GM18526 (cell line): Measurements from ENCODE around the gene WDR31.

Source experiments
- POLR2A ChIP-seq: IDR thresholded peaks from 3 replicates; pipeline ENCODE4 v1.6.1; 2011; ENCODE audit not compliant: insufficient read length; ENCODE audit errors: extremely low read depth

The WDR31 gene

DNA sequence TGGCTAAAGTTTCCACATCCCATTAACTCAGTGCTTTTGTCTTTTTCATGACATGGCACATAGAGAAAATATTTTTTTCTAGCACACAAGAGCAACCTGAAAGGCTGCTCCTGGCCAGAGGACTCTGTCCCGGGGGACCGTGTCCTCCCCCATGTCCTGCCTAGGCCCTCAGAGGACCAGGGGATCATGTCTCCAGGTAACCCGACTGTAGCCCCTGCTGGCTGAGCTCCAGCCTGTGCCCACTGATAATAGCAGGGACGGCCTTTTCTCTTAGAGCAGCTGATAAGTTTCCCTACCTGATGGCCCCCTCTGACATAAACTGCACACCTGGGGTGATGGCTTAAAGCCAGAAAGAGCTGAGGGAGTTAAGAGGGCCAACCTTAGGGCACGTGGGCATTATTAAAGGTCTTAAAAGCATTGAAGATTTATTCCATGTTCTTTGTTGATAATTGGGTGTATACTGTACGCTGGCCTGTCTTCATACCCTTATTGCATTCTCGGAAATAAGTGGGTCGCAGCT is 30.8 kb upstream of the WDR31 start:
- no peak for TF ChIP-seq POLR2A

DNA sequence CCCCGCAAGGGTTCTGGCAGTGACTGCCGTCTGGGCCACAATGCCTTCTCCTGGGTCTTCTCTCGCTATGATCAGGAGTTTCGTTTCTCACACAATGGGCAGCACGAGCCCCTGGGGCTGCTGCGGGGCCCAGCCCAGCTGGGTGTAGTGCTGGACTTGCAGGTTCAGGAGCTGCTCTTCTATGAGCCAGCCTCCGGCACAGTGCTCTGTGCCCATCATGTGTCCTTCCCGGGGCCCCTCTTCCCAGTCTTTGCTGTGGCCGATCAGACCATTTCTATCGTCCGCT is 29.7 kb upstream of the WDR31 start:
- no peak for TF ChIP-seq POLR2A

DNA sequence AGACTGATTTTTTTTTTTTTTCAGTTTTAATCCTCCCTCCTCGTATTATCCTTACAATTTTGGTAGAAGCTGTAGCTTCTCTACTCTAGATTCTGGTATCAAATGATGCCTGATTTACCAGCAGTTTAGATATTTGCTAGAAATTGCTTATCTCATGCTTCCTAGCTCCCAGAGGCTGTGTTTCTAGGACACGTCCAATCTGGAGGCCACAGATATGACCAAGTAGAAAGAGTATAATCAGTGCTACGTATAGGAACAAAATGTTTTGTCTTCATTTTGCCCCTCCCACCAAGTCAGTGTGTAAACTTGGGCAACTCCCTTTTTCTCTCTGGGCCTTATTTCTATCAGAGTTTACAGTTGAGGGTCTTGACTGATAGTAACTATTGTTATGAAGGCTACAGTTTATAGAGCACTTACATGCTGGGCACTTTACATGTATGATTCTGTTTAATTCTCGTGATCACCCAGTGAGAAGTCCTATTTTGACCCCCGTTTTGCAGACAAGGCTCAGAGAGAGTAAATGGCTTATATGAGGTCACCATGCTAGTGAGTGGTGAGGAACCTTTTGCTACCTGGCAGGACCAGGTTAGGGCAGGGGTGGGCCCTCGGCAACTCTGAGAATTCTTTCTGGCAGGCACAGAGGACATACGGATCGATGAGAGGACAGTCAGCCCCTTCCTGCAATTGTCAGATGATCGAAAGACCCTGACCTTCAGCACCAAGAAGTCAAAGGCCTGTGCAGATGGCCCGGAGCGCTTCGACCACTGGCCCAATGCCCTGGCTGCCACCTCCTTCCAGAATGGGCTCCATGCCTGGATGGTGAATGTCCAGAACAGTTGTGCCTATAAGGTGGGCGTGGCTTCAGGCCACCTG is 29.1 kb upstream of the WDR31 start:
- TF ChIP-seq POLR2A, result no peak

DNA sequence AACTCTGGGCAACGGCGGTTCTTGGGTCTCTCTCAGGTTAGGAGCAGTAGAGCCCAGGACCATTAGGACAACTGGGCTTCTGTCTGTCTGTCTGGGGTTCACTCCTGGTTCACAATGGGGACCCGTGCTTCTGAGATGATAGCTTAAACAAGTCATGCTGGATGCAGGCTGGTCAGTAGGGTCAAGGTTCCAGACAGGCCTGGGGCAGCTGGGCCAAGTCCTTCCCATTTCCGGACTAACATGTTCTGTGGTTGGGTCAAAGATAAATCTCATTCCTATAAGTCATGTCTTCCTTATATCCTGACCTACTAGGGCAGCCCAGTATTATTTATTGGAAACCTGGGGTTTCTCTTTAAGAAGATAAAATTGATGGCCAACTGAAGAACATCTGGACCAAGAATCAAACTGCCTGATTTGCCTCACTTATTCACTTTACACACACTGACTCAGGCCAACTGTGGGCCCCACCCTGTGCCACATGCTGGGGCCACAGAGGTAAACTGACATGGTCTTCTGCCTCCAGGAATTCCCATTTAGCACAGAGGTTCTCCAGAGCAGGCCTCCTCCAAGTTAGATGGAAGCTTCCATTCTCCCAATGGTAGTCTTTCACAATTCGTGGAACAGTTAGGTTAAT is 28.4 kb upstream of the WDR31 start:
- no peak for TF ChIP-seq POLR2A

DNA sequence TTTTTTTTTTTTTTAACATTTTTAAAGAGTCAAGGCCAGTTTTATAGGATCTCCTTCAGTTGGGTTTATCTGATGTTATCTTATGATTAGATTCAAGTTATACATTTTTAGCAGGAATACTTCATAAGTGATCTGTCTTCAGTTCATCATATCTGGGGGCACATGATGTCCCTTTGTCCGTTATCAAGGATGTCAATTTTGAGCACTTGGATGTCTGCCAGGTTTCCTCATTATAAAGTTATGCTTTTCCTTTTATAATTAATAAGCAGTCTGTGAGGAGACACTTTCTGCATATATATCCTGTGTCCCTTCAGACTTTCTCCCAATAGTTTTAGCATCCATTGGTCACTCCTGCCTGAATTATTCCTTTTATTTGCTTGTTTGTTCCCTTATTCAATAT is 24.9 kb upstream of the WDR31 start:
- TF ChIP-seq POLR2A, result no peak

DNA sequence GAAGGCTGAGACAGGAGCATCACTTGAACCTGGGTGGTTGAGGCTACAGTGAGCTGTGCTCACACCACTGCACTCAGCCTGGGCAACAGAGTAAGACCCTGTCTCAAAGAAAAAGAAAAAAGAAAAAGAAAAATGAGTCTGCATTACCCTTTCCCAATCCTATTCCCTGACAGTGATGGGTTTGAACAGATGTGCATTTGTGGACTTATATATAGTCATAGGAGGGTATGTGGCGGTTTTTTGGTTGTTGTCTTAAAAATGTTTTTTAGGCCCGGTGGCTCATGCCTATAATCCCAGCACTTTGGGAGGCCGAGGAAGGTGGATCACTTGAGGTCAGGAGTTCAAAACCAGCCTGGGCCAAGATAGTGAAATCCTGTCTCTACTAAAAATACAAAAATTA is 23.3 kb upstream of the WDR31 start:
- no peak for TF ChIP-seq POLR2A

DNA sequence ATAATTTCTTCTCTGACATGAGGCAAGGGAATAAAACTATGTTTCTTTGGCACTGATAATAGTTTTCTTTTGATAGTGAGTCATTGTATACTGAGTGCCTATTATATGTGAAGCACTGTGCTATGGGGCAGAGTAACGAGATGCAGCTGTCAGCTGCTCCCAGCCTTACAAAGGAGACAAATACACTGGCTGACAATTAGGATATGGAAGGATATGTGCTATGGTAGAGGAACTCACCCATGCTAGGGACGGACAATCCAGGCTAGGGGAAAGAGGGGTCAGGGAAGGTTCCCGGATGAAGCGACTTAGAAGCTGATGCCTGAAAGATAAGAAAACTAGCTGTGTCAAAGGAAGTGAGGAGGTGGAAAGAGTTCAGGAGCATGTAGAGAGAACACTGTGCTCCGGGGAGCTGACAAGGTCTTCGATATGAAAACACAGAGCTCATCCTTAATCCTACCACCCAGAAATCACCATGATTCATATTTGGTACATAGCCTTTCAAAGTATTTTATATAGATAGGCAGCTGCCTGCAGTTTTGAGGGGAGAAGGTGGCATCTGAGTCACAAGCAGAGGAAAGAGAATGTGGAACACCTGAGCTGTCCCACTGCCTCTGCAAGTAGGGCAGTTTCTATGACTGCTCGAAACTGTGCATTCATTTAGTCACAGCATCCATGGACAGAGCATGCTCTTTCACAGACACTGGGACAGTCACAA is 21.4 kb upstream of the WDR31 start:
- no peak for TF ChIP-seq POLR2A

DNA sequence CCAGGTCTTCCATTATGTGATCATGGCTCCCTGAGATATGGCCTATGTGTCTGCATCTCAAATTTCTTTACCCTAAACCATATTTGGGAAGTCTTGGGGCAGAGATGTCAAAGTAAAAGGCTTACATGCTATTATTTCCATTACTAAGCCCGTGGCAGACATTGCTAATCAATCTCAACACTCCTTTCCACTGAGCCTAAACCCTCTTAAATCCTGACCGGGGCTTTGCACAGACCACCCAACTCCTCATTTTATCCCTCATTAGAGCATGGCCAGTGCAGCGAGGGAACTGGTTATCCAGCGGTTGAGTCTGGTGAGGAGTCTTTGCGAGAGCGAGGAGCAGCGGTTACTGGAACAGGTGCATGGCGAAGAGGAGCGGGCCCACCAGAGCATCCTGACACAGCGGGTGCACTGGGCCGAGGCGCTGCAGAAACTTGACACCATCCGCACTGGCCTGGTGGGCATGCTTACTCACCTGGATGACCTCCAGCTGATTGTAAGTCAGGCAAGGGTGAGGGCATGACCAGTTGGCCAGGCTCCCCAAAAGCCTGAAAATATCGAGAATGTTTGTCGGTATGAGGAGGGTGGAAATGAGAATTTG is 20.3 kb upstream of the WDR31 start:
- no peak for TF ChIP-seq POLR2A

DNA sequence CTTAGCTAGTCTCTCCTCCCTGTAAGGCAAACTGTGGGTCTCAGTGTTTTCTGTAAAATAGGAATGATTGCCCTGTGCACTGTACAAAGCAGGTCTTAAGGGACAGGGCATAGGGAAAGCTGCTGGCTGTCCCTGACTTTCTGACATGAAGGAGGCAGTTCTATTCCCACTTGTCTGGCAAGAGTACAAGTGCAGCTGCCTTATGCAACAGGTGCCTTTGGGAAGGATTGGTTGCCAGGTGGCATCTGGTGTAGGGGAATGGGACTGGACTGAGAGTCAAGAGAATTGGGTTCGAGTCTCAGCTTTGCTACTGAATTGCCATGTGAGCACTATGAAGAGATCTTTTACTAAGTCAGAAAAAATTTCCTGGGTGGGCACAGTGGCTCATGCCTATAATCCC is 19.3 kb upstream of the WDR31 start:
- TF ChIP-seq POLR2A, result no peak

DNA sequence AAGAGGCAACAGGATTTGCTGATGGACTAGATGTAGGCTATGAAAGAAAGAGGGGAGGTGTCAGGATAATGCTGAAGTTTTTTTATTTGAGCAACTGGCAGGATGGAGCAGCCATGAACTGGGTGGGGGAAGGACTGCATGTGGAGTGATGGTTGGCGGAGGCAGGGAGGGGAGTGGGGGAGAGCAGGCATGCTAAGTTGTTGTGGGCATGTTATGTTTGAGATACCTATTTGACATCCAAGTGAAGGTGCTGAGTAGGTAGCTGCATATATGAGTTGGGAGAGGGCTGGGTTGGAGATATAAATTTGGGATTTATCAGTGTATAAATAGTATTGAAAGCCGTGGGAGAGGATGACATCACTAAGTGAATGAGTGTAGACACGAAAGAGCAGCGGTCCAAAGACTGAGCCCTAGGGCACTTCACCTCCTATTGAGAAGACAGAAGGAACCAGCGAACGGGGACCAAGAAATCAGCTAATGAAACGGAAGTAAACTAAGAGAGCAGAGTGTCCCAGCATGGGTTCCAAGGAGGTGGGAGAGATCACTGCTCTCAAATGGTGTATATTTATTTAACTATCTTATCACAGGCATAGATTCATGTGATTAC is 16.7 kb upstream of the WDR31 start:
- TF ChIP-seq POLR2A, result no peak

DNA sequence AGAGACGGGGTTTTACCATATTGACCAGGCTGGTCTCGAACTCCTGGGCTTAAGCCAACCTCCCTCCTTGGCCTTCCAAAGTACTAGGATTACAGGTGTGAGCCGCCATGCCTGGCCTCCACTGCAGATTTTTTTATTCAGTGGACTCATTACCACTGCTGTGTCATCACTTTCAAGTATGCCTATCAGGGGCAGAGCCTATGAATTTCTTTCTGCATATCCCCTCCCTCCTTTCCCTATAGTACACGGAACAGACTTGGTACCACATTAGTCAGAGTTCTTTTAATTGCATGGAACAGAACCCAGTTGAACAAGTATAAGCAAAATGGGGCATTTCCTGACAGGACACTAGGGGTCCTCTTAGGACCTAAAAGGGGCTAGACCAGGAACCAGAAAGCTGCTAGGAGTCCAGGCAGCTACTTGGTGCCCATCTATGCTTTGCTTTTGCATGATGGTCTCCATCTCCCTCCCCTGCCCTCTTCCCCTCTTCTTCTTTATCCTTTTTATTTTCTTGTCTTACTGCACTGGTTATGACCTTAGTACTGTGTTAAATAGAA is 15.0 kb upstream of the WDR31 start:
- no peak for TF ChIP-seq POLR2A

DNA sequence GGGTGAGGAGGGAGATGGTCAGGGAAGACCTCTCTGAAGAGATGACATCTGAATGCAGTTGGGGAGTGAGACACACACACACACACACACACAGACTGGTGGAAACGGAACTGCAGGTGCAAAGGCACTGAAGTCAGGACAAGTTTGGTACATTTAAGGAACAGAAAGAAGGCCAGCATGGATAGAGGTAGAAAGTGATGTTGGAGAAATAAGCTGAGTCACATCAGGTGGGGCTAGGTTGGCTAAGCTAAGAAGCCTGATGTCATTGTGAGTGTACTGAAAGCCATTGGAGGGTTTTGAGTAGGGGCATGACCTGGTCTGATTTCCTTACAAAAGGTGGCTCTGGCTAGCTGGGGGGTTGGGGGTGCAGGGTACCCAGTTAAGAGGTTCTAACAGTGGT is 12.3 kb upstream of the WDR31 start:
- no peak for TF ChIP-seq POLR2A

DNA sequence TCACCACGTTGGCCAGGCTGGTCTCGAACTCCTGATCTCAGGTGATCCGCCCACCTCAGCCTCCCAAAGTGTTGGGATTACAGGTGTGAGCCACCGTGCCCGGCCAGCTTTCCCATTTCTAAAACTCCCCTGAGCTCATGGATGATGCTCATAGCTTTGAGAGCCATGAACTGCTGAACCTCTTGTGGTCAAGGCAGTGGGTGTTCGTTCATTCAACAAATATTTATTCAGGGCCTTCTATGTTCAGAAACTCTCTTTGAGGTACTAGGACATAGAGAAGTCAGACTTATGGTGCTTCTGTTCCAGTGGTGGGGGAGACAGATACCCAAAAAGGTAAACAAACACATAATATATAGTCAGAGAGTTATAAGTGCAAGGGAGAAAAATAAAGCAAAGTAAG is 11.9 kb upstream of the WDR31 start:
- no peak for TF ChIP-seq POLR2A

DNA sequence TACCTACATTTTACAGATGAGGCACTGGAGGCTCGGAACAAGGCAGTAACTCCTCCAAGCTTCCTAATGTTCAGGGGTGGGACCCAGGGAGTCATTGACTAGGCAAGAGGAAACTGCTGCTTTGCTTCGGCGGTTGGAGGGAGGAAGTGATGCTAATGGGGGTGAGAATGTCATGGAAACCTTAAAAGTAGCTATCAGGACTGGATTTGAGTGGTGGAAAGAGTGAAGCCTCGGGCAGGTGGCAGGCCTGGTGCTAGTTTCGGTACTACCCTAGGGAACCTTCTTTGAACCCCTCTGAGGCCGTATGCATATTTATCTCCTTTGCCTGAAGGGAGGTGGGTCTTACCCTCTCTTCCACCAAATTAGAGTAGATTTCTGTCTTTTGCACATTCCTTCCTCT is 10.9 kb upstream of the WDR31 start:
- TF ChIP-seq POLR2A, result no peak

DNA sequence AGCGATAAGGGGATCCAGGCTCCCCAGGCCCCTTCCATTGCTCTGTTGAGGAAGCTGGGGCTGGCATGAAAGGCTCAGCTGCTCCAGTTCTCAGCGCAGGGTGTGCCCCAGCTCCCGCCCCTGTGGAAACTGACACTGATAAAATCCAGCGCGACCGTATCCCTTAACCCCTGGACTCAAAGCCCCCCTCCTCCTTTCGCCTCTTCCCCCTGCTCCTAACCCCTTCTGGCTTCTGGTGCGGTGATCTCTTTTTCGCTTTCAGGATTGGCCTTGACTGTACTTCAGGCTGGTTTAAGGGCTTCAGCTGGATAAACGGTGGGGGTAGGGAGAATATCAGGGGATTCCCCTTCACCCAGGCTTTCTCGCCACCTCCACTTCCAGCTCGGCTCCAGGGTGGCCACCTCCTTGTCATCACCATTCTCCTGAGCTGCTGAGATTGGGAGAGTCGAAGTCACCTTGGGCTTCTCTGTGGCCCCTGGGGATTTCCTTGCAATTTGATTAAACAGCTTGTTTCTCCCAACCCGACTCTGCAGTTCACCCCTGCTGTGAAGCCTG is 10.1 kb upstream of the WDR31 start:
- no peak for TF ChIP-seq POLR2A

DNA sequence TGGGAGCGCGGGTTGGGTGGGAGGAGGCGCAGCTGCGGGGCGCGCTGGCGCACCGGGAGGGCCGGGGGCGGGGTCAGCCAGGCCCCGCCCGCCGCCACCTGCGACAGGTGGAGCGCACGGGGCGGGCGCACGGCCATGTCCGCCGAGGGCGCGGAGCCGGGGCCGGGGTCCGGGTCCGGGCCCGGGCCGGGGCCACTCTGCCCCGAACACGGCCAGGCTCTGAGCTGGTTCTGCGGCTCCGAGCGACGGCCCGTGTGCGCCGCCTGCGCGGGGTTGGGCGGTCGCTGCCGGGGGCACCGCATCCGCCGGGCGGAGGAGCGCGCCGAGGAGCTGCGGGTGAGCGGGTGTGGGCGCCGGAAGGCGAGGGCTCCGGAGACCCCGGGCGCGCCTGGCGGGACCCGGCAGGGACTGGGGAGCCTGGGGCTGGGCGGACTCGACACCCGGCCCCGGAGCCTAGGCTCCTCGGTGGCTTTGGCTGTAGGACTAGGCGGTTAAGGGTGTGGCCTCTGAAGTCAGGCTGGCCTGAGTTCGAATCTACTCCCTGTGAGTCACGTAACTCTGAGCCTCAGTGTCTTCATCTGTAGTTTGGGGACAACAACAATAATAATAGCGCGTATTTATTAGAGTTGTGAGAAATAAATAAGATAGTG is 9.5 kb upstream of the WDR31 start, which contains the start of gene BSPRY:
BSPRY (plus strand) TSS at position 97 of the 650 bp plus-strand sequence; CDS start at position 136, 39 bp downstream.
- TF ChIP-seq POLR2A, result no peak
